SU-DHL-6 (cell line): Measurements from ENCODE around the gene CDC16.

Experiments
- H2AFZ ChIP-seq: fragments of 200-600 bp; sonication (generic); 2 replicates; pipeline ENCODE4 v1.6.1; 2014; ENCODE audit warnings: low read depth, mild to moderate bottlenecking, moderate library complexity, mixed read lengths, antibody characterized with exemption, low read length; ENCODE audit not compliant: severe bottlenecking
- H3F3A ChIP-seq: fragments of 200-600 bp; shearing (Covaris generic); 2 replicates; pipeline ENCODE4 v1.6.0; 2016; ENCODE audit warnings: antibody characterized with exemption, mild to moderate bottlenecking; ENCODE audit not compliant: insufficient read depth
- H3K27ac ChIP-seq: fragments of 200-600 bp; sonication (generic); 2 replicates; pipeline ENCODE4 v1.5.1; 2016; ENCODE audit warnings: low read depth, mild to moderate bottlenecking, low read length, moderate library complexity, mixed read lengths
- H3K27me3 ChIP-seq: fragments of 200-600 bp; sonication (generic), shearing (Covaris generic); 2 replicates; pipeline ENCODE4 v1.6.0; 2014; ENCODE audit warnings: mild to moderate bottlenecking, low read length
- H3K36me3 ChIP-seq: fragments of 200-600 bp; sonication (generic); 2 replicates; pipeline ENCODE4 v1.6.1; 2014; ENCODE audit warnings: mild to moderate bottlenecking, low read length, mixed read lengths
- H3K4me2 ChIP-seq: fragments of 300-600, 200-600 bp; shearing (Covaris generic), sonication (generic); 2 replicates; pipeline ENCODE4 v1.6.0; 2014; ENCODE audit warnings: low read length, low read depth, mild to moderate bottlenecking; ENCODE audit not compliant: poor library complexity, severe bottlenecking
- H3K4me3 ChIP-seq: fragments of 200-600 bp; sonication (generic); 2 replicates; pipeline ENCODE4 v1.5.1; 2014; ENCODE audit warnings: antibody characterized with exemption, low read length, mild to moderate bottlenecking, mixed read lengths; ENCODE audit not compliant: insufficient read depth, poor library complexity, severe bottlenecking
- H3K79me2 ChIP-seq: fragments of 200-600 bp; sonication (generic); 2 replicates; pipeline ENCODE4 v1.6.1; 2014; ENCODE audit warnings: mild to moderate bottlenecking, low read length, moderate library complexity; ENCODE audit not compliant: insufficient read depth
- H3K9ac ChIP-seq: fragments of 200-600 bp; sonication (generic); 2 replicates; pipeline ENCODE4 v1.7.0; 2014; ENCODE audit warnings: mild to moderate bottlenecking, low read length
- H3K9me2 ChIP-seq: fragments of 200-600 bp; sonication (generic); replicated peaks from 2 replicates; pipeline ENCODE4 v1.6.1; 2014; ENCODE audit warnings: low read length; ENCODE audit not compliant: insufficient read depth
- H3K9me3 ChIP-seq: fragments of 200-600 bp; sonication (generic); 2 replicates; pipeline ENCODE4 v1.6.1; 2014; ENCODE audit warnings: low read length, mixed read lengths; ENCODE audit not compliant: insufficient read depth
- H4K20me1 ChIP-seq: fragments of 200-600 bp; sonication (generic); 2 replicates; pipeline ENCODE4 v1.6.1; 2014; ENCODE audit warnings: low read depth, mild to moderate bottlenecking, antibody characterized with exemption, low read length, moderate library complexity, mixed read lengths
- CTCF ChIP-seq: fragments of 200-600 bp; sonication (generic); IDR thresholded peaks from one replicate; pipeline ENCODE4 v1.5.1; 2017; ENCODE audit warnings: antibody characterized with exemption, mild to moderate bottlenecking, low read length, moderate library complexity; ENCODE audit not compliant: insufficient read depth, poor library complexity, severe bottlenecking
- EZH2phosphoT487 ChIP-seq: fragments of 200-600 bp; sonication (generic), shearing (Covaris generic); conservative IDR thresholded peaks from 2 replicates; pipeline ENCODE4 v1.6.1; 2018; ENCODE audit warnings: mild to moderate bottlenecking, antibody characterized with exemption, low read length, moderate library complexity, mixed read lengths

The CDC16 gene

GRCh38 chr13:114237415-114238112 lies 2.9 kb downstream of the CDC16 start:
- Histone ChIP-seq H3K27me3 (no peaks in the 10 kb centered on the region), H3K27ac (no peak overlapping the region), H2AFZ (no peak overlapping the region), H3K9me3 (no peaks in the 10 kb centered on the region), H3K9me2 (no peaks in the 10 kb centered on the region), H3F3A (0 out of 2 replicates have a peak, but pooled peaks cover 6% of the 10 kb centered on the region), H3K36me3 (peaks cover 35% of the 10 kb centered on the region), H3K79me2 (peaks cover 23% of the 10 kb centered on the region), H3K9ac (no peak overlapping the region), H3K4me3 (no peak overlapping the region), H4K20me1 (no peaks in the 10 kb centered on the region; the same call in 1 of the 2 replicates), H3K4me2 (no peak overlapping the region)
- TF ChIP-seq CTCF (no peak), EZH2phosphoT487 (no peak)

- no peak overlapping the region for H3K27ac ChIP-seq
- H3K4me2 ChIP-seq = no peak overlapping the region
- H2AFZ ChIP-seq = no peak overlapping the region
- H3F3A ChIP-seq = no peaks in the 10 kb centered on the region
- peaks cover 4% of the 10 kb centered on the region; the same call in 1 of the 2 replicates for H3K79me2 ChIP-seq
- H4K20me1 ChIP-seq = no peaks in the 10 kb centered on the region; the same call in 1 of the 2 replicates
- peaks cover 71% of the 10 kb centered on the region for H3K36me3 ChIP-seq
- no peak overlapping the region for H3K4me3 ChIP-seq
- TF ChIP-seq EZH2phosphoT487 (no peak), CTCF (no peak)
- H3K9me2 ChIP-seq = no peaks in the 10 kb centered on the region
- H3K9me3 ChIP-seq = no peaks in the 10 kb centered on the region
- H3K27me3 ChIP-seq = no peaks in the 10 kb centered on the region
- no peak overlapping the region for H3K9ac ChIP-seq
Measured at GRCh38 chr13:114241918-114242317, 7.2 kb downstream of the CDC16 start.

- Histone ChIP-seq H3K27ac (no peak overlapping the region), H3K4me2 (no peak overlapping the region), H3K9me2 (no peaks in the 10 kb centered on the region), H4K20me1 (no peaks in the 10 kb centered on the region; the same call in 1 of the 2 replicates), H3K79me2 (no peaks in the 10 kb centered on the region; the same call in 1 of the 2 replicates), H3K9me3 (no peaks in the 10 kb centered on the region), H2AFZ (no peak overlapping the region), H3F3A (no peaks in the 10 kb centered on the region), H3K36me3 (peaks cover 68% of the 10 kb centered on the region), H3K9ac (no peak overlapping the region), H3K4me3 (no peak overlapping the region), H3K27me3 (no peaks in the 10 kb centered on the region)
- no peak for TF ChIP-seq CTCF
- no peak for TF ChIP-seq EZH2phosphoT487
Measured at GRCh38 chr13:114243971-114244370, 9.3 kb downstream of the CDC16 start.
